ENCODE measurements around the gene CBFA2T2.
"Not testable (repeated sequence)": the region's sequence is repeated elsewhere in the genome, so short reads cannot be mapped to it uniquely, and the experiment has no call there.

Gene CBFA2T2

GRCh38 chr20:33554914-33555420 is 65.1 kb downstream of the CBFA2T2 start:
- DNase-seq (ENCODE audit: low read depth) = peak; percentile 92
- TF ChIP-seq, protein P1, sequence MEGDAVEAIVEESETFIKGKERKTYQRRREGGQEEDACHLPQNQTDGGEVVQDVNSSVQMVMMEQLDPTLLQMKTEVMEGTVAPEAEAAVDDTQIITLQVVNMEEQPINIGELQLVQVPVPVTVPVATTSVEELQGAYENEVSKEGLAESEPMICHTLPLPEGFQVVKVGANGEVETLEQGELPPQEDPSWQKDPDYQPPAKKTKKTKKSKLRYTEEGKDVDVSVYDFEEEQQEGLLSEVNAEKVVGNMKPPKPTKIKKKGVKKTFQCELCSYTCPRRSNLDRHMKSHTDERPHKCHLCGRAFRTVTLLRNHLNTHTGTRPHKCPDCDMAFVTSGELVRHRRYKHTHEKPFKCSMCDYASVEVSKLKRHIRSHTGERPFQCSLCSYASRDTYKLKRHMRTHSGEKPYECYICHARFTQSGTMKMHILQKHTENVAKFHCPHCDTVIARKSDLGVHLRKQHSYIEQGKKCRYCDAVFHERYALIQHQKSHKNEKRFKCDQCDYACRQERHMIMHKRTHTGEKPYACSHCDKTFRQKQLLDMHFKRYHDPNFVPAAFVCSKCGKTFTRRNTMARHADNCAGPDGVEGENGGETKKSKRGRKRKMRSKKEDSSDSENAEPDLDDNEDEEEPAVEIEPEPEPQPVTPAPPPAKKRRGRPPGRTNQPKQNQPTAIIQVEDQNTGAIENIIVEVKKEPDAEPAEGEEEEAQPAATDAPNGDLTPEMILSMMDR (IDR thresholded peaks at IDR 0.05; ENCODE audit: insufficient read depth, low read depth, low read length, missing control alignments) = no peak
- peak overlapping the region; percentile 13; the same call in 1 of the 2 replicates for H3K4me3 ChIP-seq (ENCODE audit: low read depth, low read length)

DNA sequence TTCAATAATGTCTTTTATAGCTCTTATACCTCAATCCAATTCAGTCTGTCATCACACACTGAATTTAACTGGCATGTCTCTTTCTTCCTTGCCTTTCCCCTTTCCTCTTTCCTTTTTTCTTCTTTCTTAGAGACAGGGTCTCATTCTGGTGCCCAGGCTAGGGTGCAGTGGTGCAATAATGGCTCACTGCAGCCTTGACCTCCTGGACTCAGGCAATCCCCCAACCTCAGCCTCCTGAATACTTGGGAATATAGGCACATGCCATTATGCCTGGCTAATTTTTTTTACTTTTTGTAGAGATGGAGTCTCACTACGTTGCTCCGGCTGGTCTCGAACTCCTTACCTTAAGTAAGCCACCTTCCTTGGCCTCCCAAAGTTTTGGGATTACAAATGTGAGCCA is 65.9 kb downstream of the CBFA2T2 start:
- TF ChIP-seq, protein P1 (IDR thresholded peaks at IDR 0.05; ENCODE audit: insufficient read depth, low read depth, low read length, missing control alignments) = no peak
- no peak for DNase-seq (ENCODE audit: low read depth)
- no peak overlapping the region for H3K4me3 ChIP-seq (ENCODE audit: low read depth, low read length)

- no peak for DNase-seq (ENCODE audit: low read depth)
- H3K4me3 ChIP-seq (ENCODE audit: low read depth, low read length) = no peak overlapping the region
- TF ChIP-seq, protein P1 (IDR thresholded peaks at IDR 0.05; ENCODE audit: insufficient read depth, low read depth, low read length, missing control alignments) = no peak
These were observed 66.3 kb downstream of the CBFA2T2 start for GRCh38 chr20:33556246-33556645.

- no peak overlapping the region for H3K4me3 ChIP-seq (ENCODE audit: low read depth, low read length)
- no peak for DNase-seq (ENCODE audit: low read depth)
- TF ChIP-seq, protein P1 (IDR thresholded peaks at IDR 0.05; ENCODE audit: insufficient read depth, low read depth, low read length, missing control alignments) = no peak
These were observed 68.7 kb downstream of the CBFA2T2 start for GRCh38 chr20:33558348-33559144.

GRCh38 chr20:33559212-33559611 is 69.3 kb downstream of the CBFA2T2 start:
- H3K4me3 ChIP-seq (ENCODE audit: low read depth, low read length) = no peak overlapping the region
- TF ChIP-seq, protein P1 (IDR thresholded peaks at IDR 0.05; ENCODE audit: insufficient read depth, low read depth, low read length, missing control alignments) = no peak
- no peak for DNase-seq (ENCODE audit: low read depth)

DNA sequence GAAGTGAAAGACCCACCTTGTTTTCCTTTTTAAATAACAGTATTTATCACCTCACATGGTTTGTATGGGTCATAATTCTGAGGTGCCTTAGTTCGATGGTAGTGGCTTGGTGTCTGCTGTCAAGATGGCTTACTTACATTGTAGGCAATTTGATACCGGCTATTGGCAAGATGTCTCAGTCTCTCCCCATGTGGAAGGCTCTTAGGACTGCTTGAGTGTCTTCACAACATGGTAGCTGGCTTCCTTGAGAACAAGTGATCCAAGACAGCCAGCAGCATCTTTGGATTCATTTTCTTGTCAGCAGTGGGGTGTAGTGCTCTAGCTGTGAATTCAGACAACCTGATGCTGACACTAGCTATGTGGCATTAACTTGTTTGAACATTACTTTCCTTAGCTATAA is 70.1 kb downstream of the CBFA2T2 start:
- H3K4me3 ChIP-seq (ENCODE audit: low read depth, low read length) = no peak overlapping the region
- DNase-seq (ENCODE audit: low read depth) = no peak
- TF ChIP-seq, protein P1 (IDR thresholded peaks at IDR 0.05; ENCODE audit: insufficient read depth, low read depth, low read length, missing control alignments) = no peak

GRCh38 chr20:33561053-33561452 is 71.2 kb downstream of the CBFA2T2 start:
- DNase-seq (ENCODE audit: low read depth); H3K4me3 ChIP-seq (ENCODE audit: low read depth, low read length): not testable (repeated sequence)
